ENCODE results near the gene KRT38.
"Not testable (repeated sequence)": the region's sequence is repeated elsewhere in the genome, so short reads cannot be mapped to it uniquely, and the experiment has no call there.

KRT38 gene

DNA sequence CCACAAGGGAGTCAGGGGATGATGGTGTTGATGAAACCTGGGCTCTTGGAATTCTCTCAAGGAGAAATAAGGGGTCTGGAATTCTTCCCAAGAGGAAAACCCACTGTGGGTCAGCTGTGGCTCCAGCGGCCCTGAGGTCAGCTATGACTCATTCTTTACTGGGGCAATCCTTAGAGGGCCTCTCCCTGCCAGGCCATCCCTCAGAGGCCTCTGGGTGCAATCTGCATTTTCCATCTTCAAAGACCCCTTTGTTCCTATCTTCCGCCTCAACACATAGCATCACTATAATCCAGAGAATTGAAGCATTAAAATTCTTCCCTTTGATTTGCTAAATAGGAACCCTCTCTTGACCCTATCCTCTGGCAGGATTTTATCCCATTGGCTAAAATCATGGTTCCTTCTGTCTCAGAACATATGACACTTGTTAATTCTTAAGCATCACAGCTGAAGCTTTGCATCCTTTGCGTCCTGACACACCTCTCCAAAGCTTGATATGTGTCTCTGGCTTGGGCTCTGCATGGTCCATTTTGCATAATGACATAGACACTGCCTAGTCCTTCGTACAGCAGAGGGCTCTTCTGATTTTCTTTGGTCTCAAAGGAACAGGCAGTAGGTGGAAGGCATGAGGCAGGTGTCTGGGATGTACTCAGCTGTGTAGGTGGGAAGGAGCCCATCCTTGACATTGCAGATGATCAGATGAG lies 12.0 kb downstream of the KRT38 start:
- H3K9ac ChIP-seq (ENCODE audit: low read depth in 1 of 2, low read length in 2 of 2), result no peak overlapping the region
- H3K27me3 ChIP-seq (ENCODE audit: control insufficient read depth in 2 of 2, insufficient read depth in 2 of 2, low read length in 2 of 2), result no peaks in the 10 kb centered on the region
- no peak overlapping the region for H3K4me3 ChIP-seq (ENCODE audit: low read length in 2 of 2)
- H3K27ac ChIP-seq (ENCODE audit: low read depth in 2 of 2, low read length in 2 of 2), result no peak overlapping the region
- H3K9me3 ChIP-seq (ENCODE audit: control insufficient read depth in 2 of 2, low read length in 2 of 2), result no peaks in the 10 kb centered on the region
- no peaks in the 10 kb centered on the region for H3K36me3 ChIP-seq (ENCODE audit: control insufficient read depth in 2 of 2, insufficient read depth in 2 of 2, low read length in 2 of 2)
- H3K4me1 ChIP-seq (ENCODE audit: control insufficient read depth in 2 of 2, insufficient read depth in 2 of 2, low read length in 2 of 2), result no peaks in the 10 kb centered on the region

DNA sequence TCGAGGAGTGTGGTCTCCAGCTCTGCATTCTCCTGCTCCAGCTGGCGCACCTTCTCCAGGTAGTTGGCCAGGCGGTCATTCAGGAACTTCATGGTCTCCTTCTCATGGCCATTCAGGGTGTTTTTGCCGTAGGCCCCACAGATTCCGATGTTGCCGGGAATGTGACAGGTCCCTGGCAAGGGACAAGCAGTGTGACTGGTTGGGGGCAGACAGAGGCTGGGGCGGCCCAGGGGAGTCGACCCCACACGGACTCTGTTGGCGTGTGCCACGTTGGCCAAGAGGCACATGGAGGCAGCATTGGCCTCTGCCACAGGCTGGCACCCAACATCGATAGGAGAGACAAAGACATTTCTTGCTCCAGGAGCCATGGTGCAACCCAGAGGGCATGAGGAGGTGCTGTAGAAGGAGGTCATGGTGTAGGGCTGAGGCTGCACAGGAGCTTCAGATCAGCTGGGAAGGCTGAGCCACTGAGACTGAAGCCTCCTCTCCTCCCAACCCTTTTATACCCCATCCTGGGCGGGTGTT lies 16.6 kb downstream of the KRT38 start, which contains the start of gene KRT37:
TSS of gene KRT37 (minus strand) at position 475 of the 525 bp plus-strand sequence. CDS start at position 413, 62 bp downstream.
- no peak within 1 kb of the TSS for H3K9ac ChIP-seq (ENCODE audit: low read depth in 1 of 2, low read length in 2 of 2)
- no peaks in the 10 kb centered on the region for H3K4me1 ChIP-seq (ENCODE audit: control insufficient read depth in 2 of 2, insufficient read depth in 2 of 2, low read length in 2 of 2)

DNA sequence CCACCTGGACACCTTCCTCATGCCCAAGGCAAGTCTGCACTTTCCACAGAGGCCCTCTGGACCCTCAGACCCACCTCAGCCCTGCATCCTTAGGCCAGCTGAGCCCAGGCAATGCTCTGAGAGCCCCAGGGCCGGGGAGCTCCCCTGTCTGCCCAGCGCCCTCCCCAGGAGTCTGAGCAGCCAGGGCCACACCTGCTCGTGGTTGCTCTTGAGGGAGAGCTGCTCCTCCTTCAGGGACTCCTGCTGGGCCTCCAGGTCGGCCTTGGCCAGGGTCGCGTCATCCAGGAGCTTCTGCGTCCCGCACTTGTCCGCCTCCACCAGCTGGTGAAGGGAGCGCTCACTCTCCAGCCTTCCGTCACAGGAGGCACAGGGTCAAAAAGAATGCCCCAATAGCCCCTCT lies 18.2 kb downstream of the KRT38 start:
- H3K9me3 ChIP-seq (ENCODE audit: control insufficient read depth in 2 of 2, low read length in 2 of 2); H3K4me3 ChIP-seq (ENCODE audit: low read length in 2 of 2); H3K9ac ChIP-seq (ENCODE audit: low read depth in 1 of 2, low read length in 2 of 2); H3K27me3 ChIP-seq (ENCODE audit: control insufficient read depth in 2 of 2, insufficient read depth in 2 of 2, low read length in 2 of 2); H3K4me1 ChIP-seq (ENCODE audit: control insufficient read depth in 2 of 2, insufficient read depth in 2 of 2, low read length in 2 of 2); H3K36me3 ChIP-seq (ENCODE audit: control insufficient read depth in 2 of 2, insufficient read depth in 2 of 2, low read length in 2 of 2); H3K27ac ChIP-seq (ENCODE audit: low read depth in 2 of 2, low read length in 2 of 2): not testable (repeated sequence)

More for the DNA sequence above, 16.6 kb downstream of the KRT38 start, which contains the start of gene KRT37:
- no peaks in the 10 kb centered on the region for H3K9me3 ChIP-seq (ENCODE audit: control insufficient read depth in 2 of 2, low read length in 2 of 2)
- no peaks in the 10 kb centered on the region for H3K36me3 ChIP-seq (ENCODE audit: control insufficient read depth in 2 of 2, insufficient read depth in 2 of 2, low read length in 2 of 2)
- H3K27me3 ChIP-seq (ENCODE audit: control insufficient read depth in 2 of 2, insufficient read depth in 2 of 2, low read length in 2 of 2), result no peaks in the 10 kb centered on the region
- no peak within 1 kb of the TSS for H3K4me3 ChIP-seq (ENCODE audit: low read length in 2 of 2)
- no peak within 1 kb of the TSS for H3K27ac ChIP-seq (ENCODE audit: low read depth in 2 of 2, low read length in 2 of 2)

DNA sequence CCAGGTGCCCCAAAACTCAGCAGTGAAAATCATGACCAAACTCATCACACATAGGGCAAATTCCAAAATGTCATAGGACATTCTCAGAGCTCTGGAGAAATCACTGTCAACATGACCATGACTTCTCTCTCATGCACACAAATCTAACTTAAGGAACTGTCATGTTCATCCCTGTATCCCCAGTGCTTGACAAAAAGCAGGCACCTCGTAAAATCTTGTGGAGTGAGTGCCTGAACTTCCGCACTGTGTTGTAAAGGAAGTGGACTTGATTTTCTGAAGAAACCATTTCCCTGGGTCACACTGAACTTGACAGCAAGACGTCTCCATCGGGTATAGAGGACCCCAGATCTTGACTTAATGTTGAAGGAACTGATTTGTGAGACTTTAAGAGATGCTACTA lies 19.2 kb downstream of the KRT38 start:
- Histone ChIP-seq H3K27me3 (ENCODE audit: control insufficient read depth in 2 of 2, insufficient read depth in 2 of 2, low read length in 2 of 2) (no peaks in the 10 kb centered on the region), H3K9me3 (ENCODE audit: control insufficient read depth in 2 of 2, low read length in 2 of 2) (no peaks in the 10 kb centered on the region), H3K9ac (ENCODE audit: low read depth in 1 of 2, low read length in 2 of 2) (no peak overlapping the region), H3K4me1 (ENCODE audit: control insufficient read depth in 2 of 2, insufficient read depth in 2 of 2, low read length in 2 of 2) (no peaks in the 10 kb centered on the region), H3K27ac (ENCODE audit: low read depth in 2 of 2, low read length in 2 of 2) (no peak overlapping the region), H3K36me3 (ENCODE audit: control insufficient read depth in 2 of 2, insufficient read depth in 2 of 2, low read length in 2 of 2) (no peaks in the 10 kb centered on the region), H3K4me3 (ENCODE audit: low read length in 2 of 2) (no peak overlapping the region)

DNA sequence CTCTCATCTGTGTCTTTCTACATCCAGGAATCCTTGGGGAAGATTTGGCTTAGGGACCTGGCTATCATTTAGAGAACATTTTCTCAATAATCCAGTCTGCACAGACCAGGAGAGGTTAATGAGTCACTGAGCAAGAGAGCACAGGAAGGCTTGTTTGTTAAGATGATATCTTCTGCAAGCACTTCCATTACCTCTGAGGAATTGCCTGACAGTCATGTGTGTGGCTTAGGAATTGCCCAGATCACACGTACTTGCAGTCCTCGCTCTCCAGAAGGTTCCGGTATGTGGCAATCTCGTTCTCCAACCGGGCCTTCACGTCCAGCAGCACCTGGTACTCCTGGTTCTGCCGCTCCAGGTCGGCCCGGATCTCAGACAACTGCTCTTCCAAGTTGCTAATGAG lies 19.7 kb downstream of the KRT38 start:
- H3K4me3 ChIP-seq (ENCODE audit: low read length in 2 of 2), result no peak overlapping the region
- H3K27ac ChIP-seq (ENCODE audit: low read depth in 2 of 2, low read length in 2 of 2), result no peak overlapping the region

DNA sequence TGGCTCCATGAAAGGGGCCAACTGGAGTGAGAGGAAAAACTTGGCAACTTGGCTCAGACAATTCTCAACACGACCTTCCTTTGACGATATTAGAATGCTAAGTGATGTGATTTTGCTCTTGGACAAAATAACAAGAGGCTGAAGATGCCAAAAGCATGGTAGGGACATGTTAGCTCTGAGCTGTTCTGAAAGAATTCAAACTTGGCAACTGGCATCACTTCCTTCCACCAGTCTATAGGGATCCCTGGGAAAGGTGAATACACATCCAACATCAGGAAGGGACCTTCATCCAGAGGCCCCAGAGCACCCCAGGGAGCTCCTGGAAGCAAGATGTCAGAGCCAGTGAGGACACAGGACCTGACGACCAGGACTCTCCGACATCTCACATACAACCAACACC lies 20.6 kb downstream of the KRT38 start:
- Histone ChIP-seq H3K4me1 (ENCODE audit: control insufficient read depth in 2 of 2, insufficient read depth in 2 of 2, low read length in 2 of 2) (no peaks in the 10 kb centered on the region), H3K27ac (ENCODE audit: low read depth in 2 of 2, low read length in 2 of 2) (no peak overlapping the region)

More for the DNA sequence above, 19.7 kb downstream of the KRT38 start:
- H3K36me3 ChIP-seq (ENCODE audit: control insufficient read depth in 2 of 2, insufficient read depth in 2 of 2, low read length in 2 of 2), result no peaks in the 10 kb centered on the region
- H3K4me1 ChIP-seq (ENCODE audit: control insufficient read depth in 2 of 2, insufficient read depth in 2 of 2, low read length in 2 of 2), result no peaks in the 10 kb centered on the region
- H3K9ac ChIP-seq (ENCODE audit: low read depth in 1 of 2, low read length in 2 of 2), result no peak overlapping the region
- no peaks in the 10 kb centered on the region for H3K9me3 ChIP-seq (ENCODE audit: control insufficient read depth in 2 of 2, low read length in 2 of 2)
- H3K27me3 ChIP-seq (ENCODE audit: control insufficient read depth in 2 of 2, insufficient read depth in 2 of 2, low read length in 2 of 2), result no peaks in the 10 kb centered on the region

DNA sequence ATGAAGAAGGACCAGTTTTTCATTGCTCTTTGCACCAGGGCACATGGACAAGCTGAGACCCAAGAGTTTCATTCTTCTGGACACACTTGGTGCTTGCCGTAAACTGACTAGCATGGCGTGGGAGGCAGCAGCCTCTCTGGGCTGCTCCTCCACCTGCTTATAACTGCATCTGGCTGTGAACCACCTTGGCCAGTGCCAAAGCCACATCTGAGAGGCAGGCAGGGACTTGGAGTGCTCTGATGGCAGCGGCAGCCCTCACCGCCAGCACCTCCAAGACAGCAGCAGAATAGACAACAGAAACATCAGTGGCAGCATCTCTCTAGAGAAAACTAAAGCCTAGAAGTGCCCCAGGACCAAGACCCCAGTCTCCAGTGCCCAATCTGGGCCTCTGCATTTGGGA lies 21.1 kb downstream of the KRT38 start:
- no peaks in the 10 kb centered on the region for H3K27me3 ChIP-seq (ENCODE audit: control insufficient read depth in 2 of 2, insufficient read depth in 2 of 2, low read length in 2 of 2)
- no peak overlapping the region for H3K27ac ChIP-seq (ENCODE audit: low read depth in 2 of 2, low read length in 2 of 2)
- H3K4me3 ChIP-seq (ENCODE audit: low read length in 2 of 2), result no peak overlapping the region
- no peaks in the 10 kb centered on the region for H3K36me3 ChIP-seq (ENCODE audit: control insufficient read depth in 2 of 2, insufficient read depth in 2 of 2, low read length in 2 of 2)
- no peak overlapping the region for H3K9ac ChIP-seq (ENCODE audit: low read depth in 1 of 2, low read length in 2 of 2)
- H3K9me3 ChIP-seq (ENCODE audit: control insufficient read depth in 2 of 2, low read length in 2 of 2), result no peaks in the 10 kb centered on the region
- no peaks in the 10 kb centered on the region for H3K4me1 ChIP-seq (ENCODE audit: control insufficient read depth in 2 of 2, insufficient read depth in 2 of 2, low read length in 2 of 2)

More for the DNA sequence above, 20.6 kb downstream of the KRT38 start:
- Histone ChIP-seq H3K4me3 (ENCODE audit: low read length in 2 of 2) (no peak overlapping the region), H3K9me3 (ENCODE audit: control insufficient read depth in 2 of 2, low read length in 2 of 2) (no peaks in the 10 kb centered on the region), H3K9ac (ENCODE audit: low read depth in 1 of 2, low read length in 2 of 2) (no peak overlapping the region), H3K27me3 (ENCODE audit: control insufficient read depth in 2 of 2, insufficient read depth in 2 of 2, low read length in 2 of 2) (no peaks in the 10 kb centered on the region), H3K36me3 (ENCODE audit: control insufficient read depth in 2 of 2, insufficient read depth in 2 of 2, low read length in 2 of 2) (no peaks in the 10 kb centered on the region)

DNA sequence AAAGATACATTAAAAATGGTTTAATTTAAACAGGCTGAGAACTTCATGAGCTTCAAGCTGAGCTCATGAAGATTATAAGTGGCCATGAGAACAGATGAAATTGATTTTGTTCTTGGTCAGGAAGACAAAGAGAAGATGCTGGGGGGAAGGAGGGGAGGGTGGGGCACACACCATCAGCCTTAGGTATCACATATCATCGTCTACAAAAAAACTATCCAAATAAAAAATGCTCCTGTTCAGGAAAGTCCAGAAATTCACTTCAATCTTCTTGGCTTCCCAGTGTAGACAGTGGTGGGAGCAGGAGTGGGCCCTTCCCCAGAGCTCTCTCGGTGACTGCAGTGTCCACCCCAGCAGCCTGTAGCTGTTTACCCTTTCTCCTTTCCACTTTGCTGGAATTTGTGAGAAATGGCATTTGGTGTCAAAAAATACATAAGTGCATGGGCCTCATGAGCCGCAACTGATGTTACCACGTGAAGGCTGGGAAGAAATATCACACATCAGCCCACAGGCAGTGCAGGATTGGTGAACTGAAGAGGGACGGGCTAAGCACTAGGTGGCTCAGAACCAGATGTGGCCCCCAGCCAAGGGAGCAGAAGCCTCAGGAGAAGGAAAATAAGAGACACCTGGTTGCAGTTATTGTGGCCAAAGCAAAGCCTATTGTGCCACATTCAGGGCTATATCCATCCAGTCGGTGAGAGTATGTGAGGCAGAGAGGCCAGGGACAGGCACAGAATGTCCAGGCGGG lies 22.5 kb downstream of the KRT38 start:
- Histone ChIP-seq H3K4me1 (ENCODE audit: control insufficient read depth in 2 of 2, insufficient read depth in 2 of 2, low read length in 2 of 2) (no peaks in the 10 kb centered on the region), H3K4me3 (ENCODE audit: low read length in 2 of 2) (no peak overlapping the region), H3K36me3 (ENCODE audit: control insufficient read depth in 2 of 2, insufficient read depth in 2 of 2, low read length in 2 of 2) (no peaks in the 10 kb centered on the region), H3K9me3 (ENCODE audit: control insufficient read depth in 2 of 2, low read length in 2 of 2) (no peaks in the 10 kb centered on the region), H3K27ac (ENCODE audit: low read depth in 2 of 2, low read length in 2 of 2) (no peak overlapping the region), H3K9ac (ENCODE audit: low read depth in 1 of 2, low read length in 2 of 2) (no peak overlapping the region), H3K27me3 (ENCODE audit: control insufficient read depth in 2 of 2, insufficient read depth in 2 of 2, low read length in 2 of 2) (no peaks in the 10 kb centered on the region)

DNA sequence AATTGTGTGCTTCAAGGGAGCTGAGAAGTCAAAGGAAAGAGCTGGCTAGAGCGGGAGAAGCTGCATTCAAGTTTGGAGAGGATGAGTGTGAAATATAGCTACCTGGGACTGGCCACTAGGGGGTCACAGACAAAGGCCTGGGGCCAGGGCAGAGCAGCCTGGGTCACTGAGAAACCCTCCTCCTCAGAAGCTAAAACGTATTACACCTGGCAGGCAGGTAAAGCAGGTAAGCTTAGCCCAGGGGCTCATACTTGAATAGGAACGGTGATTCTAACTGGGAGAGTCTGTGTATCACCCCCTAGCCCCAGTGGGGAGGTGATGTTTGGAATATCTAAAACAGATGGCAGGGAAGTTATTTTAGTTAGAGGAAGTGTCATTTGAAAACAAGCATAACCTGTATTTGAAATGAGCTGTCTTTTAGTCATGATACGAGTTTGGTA lies 23.2 kb downstream of the KRT38 start:
- Histone ChIP-seq H3K27ac (ENCODE audit: low read depth in 2 of 2, low read length in 2 of 2) (no peak overlapping the region), H3K4me1 (ENCODE audit: control insufficient read depth in 2 of 2, insufficient read depth in 2 of 2, low read length in 2 of 2) (no peaks in the 10 kb centered on the region), H3K4me3 (ENCODE audit: low read length in 2 of 2) (no peak overlapping the region), H3K9ac (ENCODE audit: low read depth in 1 of 2, low read length in 2 of 2) (no peak overlapping the region), H3K9me3 (ENCODE audit: control insufficient read depth in 2 of 2, low read length in 2 of 2) (no peaks in the 10 kb centered on the region), H3K36me3 (ENCODE audit: control insufficient read depth in 2 of 2, insufficient read depth in 2 of 2, low read length in 2 of 2) (no peaks in the 10 kb centered on the region), H3K27me3 (ENCODE audit: control insufficient read depth in 2 of 2, insufficient read depth in 2 of 2, low read length in 2 of 2) (no peaks in the 10 kb centered on the region)

DNA sequence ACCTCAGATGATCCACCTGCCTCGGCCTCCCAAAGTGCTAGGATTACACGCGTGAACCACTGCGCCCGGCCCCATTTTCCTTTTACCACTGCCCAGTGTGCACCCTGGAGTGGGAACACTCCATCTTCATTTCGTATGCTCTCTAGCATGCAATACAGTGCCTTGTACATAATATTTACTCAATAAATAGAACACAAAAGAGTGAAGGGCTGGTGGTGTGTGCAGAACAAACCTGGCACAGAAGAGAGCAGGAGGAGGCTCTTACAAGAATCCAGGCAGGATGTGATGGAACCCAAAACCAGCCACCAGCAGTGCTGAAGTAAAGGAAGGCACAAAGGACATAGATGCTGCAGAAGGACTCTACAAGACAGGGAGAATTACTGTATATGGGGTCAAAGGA lies 23.7 kb downstream of the KRT38 start:
- Histone ChIP-seq H3K4me3 (ENCODE audit: low read length in 2 of 2) (no peak overlapping the region), H3K27me3 (ENCODE audit: control insufficient read depth in 2 of 2, insufficient read depth in 2 of 2, low read length in 2 of 2) (no peaks in the 10 kb centered on the region), H3K9me3 (ENCODE audit: control insufficient read depth in 2 of 2, low read length in 2 of 2) (no peaks in the 10 kb centered on the region), H3K4me1 (ENCODE audit: control insufficient read depth in 2 of 2, insufficient read depth in 2 of 2, low read length in 2 of 2) (no peaks in the 10 kb centered on the region), H3K27ac (ENCODE audit: low read depth in 2 of 2, low read length in 2 of 2) (no peak overlapping the region), H3K9ac (ENCODE audit: low read depth in 1 of 2, low read length in 2 of 2) (no peak overlapping the region), H3K36me3 (ENCODE audit: control insufficient read depth in 2 of 2, insufficient read depth in 2 of 2, low read length in 2 of 2) (no peaks in the 10 kb centered on the region)

Measured in mucosa of rectum (tissue), 2 donors.